Ishikawa (cell line): ENCODE data around the gene COMT.
A peak's percentile ranks its signal among the peaks of the same experiment; 100 is the strongest.

Source experiments
- CEBPB ChIP-seq: IDR thresholded peaks from 2 replicates; pipeline ENCODE4 v1.6.1; 2012
- CREB1 ChIP-seq: IDR thresholded peaks from 2 replicates; pipeline ENCODE4 v1.6.1; 2012; ENCODE audit warnings: low read depth
- EGR1 ChIP-seq: IDR thresholded peaks from 2 replicates; pipeline ENCODE4 v1.6.1; 2012
- EP300 ChIP-seq: IDR thresholded peaks from 2 replicates; pipeline ENCODE4 v1.6.1; 2012; ENCODE audit warnings: borderline replicate concordance
- FOXM1 ChIP-seq: IDR thresholded peaks from 2 replicates; pipeline ENCODE4 v1.6.1; 2012; ENCODE audit warnings: low read depth, borderline replicate concordance
- MAX ChIP-seq: IDR thresholded peaks from 2 replicates; pipeline ENCODE4 v1.6.1; 2012
- NFIC ChIP-seq: IDR thresholded peaks from 2 replicates; pipeline ENCODE4 v1.6.1; 2012
- RAD21 ChIP-seq: IDR thresholded peaks from 2 replicates; pipeline ENCODE4 v1.6.1; 2012; ENCODE audit warnings: low read depth
- REST ChIP-seq: IDR thresholded peaks from 2 replicates; pipeline ENCODE4 v1.6.1; 2012; ENCODE audit warnings: low read depth, mild to moderate bottlenecking
- TAF1 ChIP-seq: IDR thresholded peaks from 2 replicates; pipeline ENCODE4 v1.6.1; 2012; ENCODE audit warnings: low read depth, mild to moderate bottlenecking
- TCF12 ChIP-seq: IDR thresholded peaks from 2 replicates; pipeline ENCODE4 v1.6.1; 2012; ENCODE audit warnings: low read depth
- TEAD4 ChIP-seq: IDR thresholded peaks from 2 replicates; pipeline ENCODE4 v1.6.1; 2012
- YY1 ChIP-seq: IDR thresholded peaks from 2 replicates; pipeline ENCODE4 v1.6.1; 2012; ENCODE audit warnings: low read depth
- ZBTB7A ChIP-seq: IDR thresholded peaks from 2 replicates; pipeline ENCODE4 v1.6.1; 2012; ENCODE audit warnings: low read depth

GRCh38 chr22:19941365-19942082 lies at the start of gene COMT, which contains the start of gene TXNRD2:
- 0 out of 2 replicates have a peak, but pooled peaks have one; percentile 6 for TF ChIP-seq REST
- no peak for TF ChIP-seq TCF12
- TF ChIP-seq FOXM1 = no peak
- TF ChIP-seq RAD21 = no peak
- peak; percentile 92 for TF ChIP-seq YY1
- no peak for TF ChIP-seq CREB1
- TF ChIP-seq EP300 = no peak
- no peak for TF ChIP-seq EGR1
- TF ChIP-seq ZBTB7A = no peak; the same call in 1 of the 2 replicates
- TF ChIP-seq MAX = peak; percentile 52; the same call in 1 of the 2 replicates
- peak; percentile 92 for TF ChIP-seq TAF1
- TF ChIP-seq CEBPB = no peak
- no peak for TF ChIP-seq NFIC
- no peak for TF ChIP-seq TEAD4
